ENCODE data around the gene SVBP.

DNA sequence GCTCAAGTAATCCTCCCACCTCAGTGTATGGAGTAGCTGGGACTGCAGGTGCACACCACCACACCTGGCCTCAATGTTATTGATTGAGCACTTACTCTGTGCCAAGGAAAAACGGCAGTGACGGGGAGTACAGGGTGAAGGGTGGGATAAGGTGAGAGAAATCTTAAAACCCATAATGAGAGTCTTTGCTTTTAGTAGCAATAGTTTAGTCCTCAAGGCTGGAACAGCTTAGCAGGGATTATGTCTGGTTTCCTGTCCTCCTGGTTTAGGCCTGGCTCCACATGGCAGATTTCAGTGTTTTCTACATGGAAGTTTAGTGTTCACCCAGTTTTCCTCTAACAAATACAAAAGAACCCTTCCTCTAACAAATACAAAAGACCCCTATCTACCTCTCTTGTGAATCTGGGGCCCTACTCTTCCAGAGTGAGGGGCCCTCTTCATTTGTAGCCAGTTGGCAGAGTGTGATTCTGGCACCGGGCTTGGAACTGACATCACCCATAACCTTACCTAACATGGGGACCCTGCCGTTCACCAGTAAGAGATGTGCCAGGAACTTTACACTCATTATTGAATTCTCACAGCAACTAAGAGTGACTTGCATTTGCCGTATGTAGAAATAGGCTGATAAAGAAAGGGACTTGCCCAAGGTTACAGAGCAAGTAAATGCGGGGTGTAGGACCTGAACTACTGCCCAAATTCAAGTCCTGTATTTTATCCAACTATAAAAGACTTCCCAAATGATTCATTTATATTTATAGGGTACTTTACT, 36.1 kb upstream of the SVBP start:
- TF ChIP-seq EZH2phosphoT487 (IDR thresholded peaks at IDR 0.05; ENCODE audit: insufficient read depth, low read depth): no peak
- no peak for TF ChIP-seq EZH2 (IDR thresholded peaks at IDR 0.05; ENCODE audit: insufficient read depth, poor library complexity, severe bottlenecking)
